ENCODE results near the gene IFRD1. TPM values are rescaled to one million over a fixed set of nuclear protein-coding genes. Genes with fewer than 3 reads are reported as not detected.

Gene IFRD1
- total RNA-seq, 1 experiment from 2014 or later: 67.8 TPM

- no peak overlapping the region for H4K8ac ChIP-seq (replicated peaks; ENCODE audit: insufficient read length, low read depth, low read length)
- H4K91ac ChIP-seq (ENCODE audit: insufficient read length, low read depth, low read length): no peak overlapping the region
- H3K27me3 ChIP-seq (ENCODE audit: insufficient read depth, low read length): no peaks in the 10 kb centered on the region
- WGBS (ENCODE audit: extremely low coverage, insufficient read length, low lambda C conversion rate): no CpG with 5 or more reads among the region's 2 CpGs
- no peak overlapping the region for H3K4me2 ChIP-seq (ENCODE audit: insufficient read depth, insufficient read length, low read length)
- no peak overlapping the region for H3K4me3 Mint-ChIP-seq
- peaks cover 2 to 15% (median 6%) of the 10 kb centered on the region in 3 experiments; a peak in 5 of 7 replicates for H3K36me3 Mint-ChIP-seq (ENCODE audit: insufficient read depth in 1 of 3, low read depth in 3 of 3)
- no peak overlapping the region for H3K18ac ChIP-seq (ENCODE audit: insufficient read length, low read depth, low read length)
- H3K56ac ChIP-seq (ENCODE audit: insufficient read length, low read depth, low read length): no peak overlapping the region
- no peak overlapping the region for H3K9ac ChIP-seq (ENCODE audit: extremely low read depth, insufficient read length, low read length)
- no peaks in the 10 kb centered on the region for H3K9me3 Mint-ChIP-seq
- H3K27ac Mint-ChIP-seq: no peak overlapping the region
- H3K4me1 Mint-ChIP-seq: peaks cover 14 to 19% of the 10 kb centered on the region in 2 experiments
- no peak overlapping the region for H3K27ac ChIP-seq (ENCODE audit: insufficient read length, low read depth, low read length)
- no peaks in the 10 kb centered on the region; the same call in 1 of the 2 replicates for H3K4me1 ChIP-seq (ENCODE audit: insufficient read depth, low read length)
- no peak overlapping the region for H2BK15ac ChIP-seq (ENCODE audit: low read depth, low read length)
- H3K23ac ChIP-seq (ENCODE audit: insufficient read length, low read depth, low read length): no peak overlapping the region
- H4K5ac ChIP-seq (ENCODE audit: insufficient read length, low read depth, low read length): no peak overlapping the region
- no peak overlapping the region for H2AK5ac ChIP-seq (ENCODE audit: insufficient read length, low read length)
- H3T11ph ChIP-seq (ENCODE audit: low read length): no peak overlapping the region
- H4K20me1 ChIP-seq (ENCODE audit: control insufficient read depth, insufficient read depth, insufficient read length): no peaks in the 10 kb centered on the region
- no peak overlapping the region for H2BK12ac ChIP-seq (ENCODE audit: insufficient read length, low read depth, low read length)
- H2BK120ac ChIP-seq (ENCODE audit: low read depth, low read length, poor library complexity, severe bottlenecking): no peak overlapping the region
- H3K9me3 ChIP-seq (ENCODE audit: control insufficient read depth, low read depth, low read length): no peaks in the 10 kb centered on the region
- no peaks in the 10 kb centered on the region for H3K79me2 ChIP-seq (ENCODE audit: insufficient read depth, low read length)
- H2AFZ ChIP-seq (ENCODE audit: low read length): no peak overlapping the region
- no peak for DNase-seq
- no peak for TF ChIP-seq CTCF (conservative IDR thresholded peaks at IDR 0.05)
- H3K23me2 ChIP-seq (ENCODE audit: insufficient read length, low read depth, low read length, poor library complexity, severe bottlenecking): no peaks in the 10 kb centered on the region
- H3K27me3 Mint-ChIP-seq (ENCODE audit: low read depth): no peaks in the 10 kb centered on the region
- no peaks in the 10 kb centered on the region for H3K79me1 ChIP-seq (ENCODE audit: insufficient read depth, low read depth, low read length, poor library complexity, severe bottlenecking)
- no peak overlapping the region for H2BK20ac ChIP-seq (ENCODE audit: low read depth, low read length, poor library complexity, severe bottlenecking)
- H3K4ac ChIP-seq (ENCODE audit: low read depth, low read length): no peak overlapping the region
- H2BK5ac ChIP-seq (ENCODE audit: insufficient read length, low read length): no peak overlapping the region
- H3K14ac ChIP-seq (ENCODE audit: insufficient read depth, low read length): no peak overlapping the region
Measured at GRCh38 chr7:112481121-112481736, 31.0 kb downstream of the IFRD1 start.
